Activated naive CD8-positive, alpha-beta T cell treated with anti-CD3 and anti-CD28 coated beads, Interleukin-2, amount 10 ng/mL, durations not matched to agents 7 days and 5 days (primary cell): ENCODE data around the gene ARL5B. TPM values are rescaled to one million over a fixed set of nuclear protein-coding genes. Genes with fewer than 3 reads are reported as not detected.
A peak's percentile ranks its signal among the peaks of the same experiment; 100 is the strongest.
"Not testable (repeated sequence)": the region's sequence is repeated elsewhere in the genome, so short reads cannot be mapped to it uniquely, and the experiment has no call there.

Experiments used
- ATAC-seq: fragments of 150-1000 bp; cut with Tn5 transposase; one replicate; pipeline ENCODE4 v1.10.0; 2021; ENCODE audit warnings: low read depth, moderate library complexity
- POLR2A ChIA-PET: fragments of 350-600 bp; sonication (Branson Sonifier 250); formaldehyde crosslinking; loops from one replicate; lab custom pipeline; 2021; ENCODE audit warnings: antibody characterized with exemption; lab: Charles Lee
- DNase-seq: peaks from one replicate; pipeline ENCODE4 v3.0.0; 2021
- H3K27ac Mint-ChIP-seq: one replicate; pipeline ENCODE4 v1.8.0; 2022; ENCODE audit warnings: mild to moderate bottlenecking, mixed read lengths
- H3K27me3 Mint-ChIP-seq: one replicate; pipeline ENCODE4 v1.8.0; 2022; ENCODE audit warnings: mild to moderate bottlenecking, moderate library complexity, mixed read lengths
- H3K36me3 Mint-ChIP-seq: one replicate; pipeline ENCODE4 v1.8.0; 2021; ENCODE audit warnings: mild to moderate bottlenecking, mixed read lengths
- H3K4me1 Mint-ChIP-seq: one replicate; pipeline ENCODE4 v1.8.0; 2021; ENCODE audit warnings: mixed read lengths
- H3K4me3 Mint-ChIP-seq: one replicate; pipeline ENCODE4 v1.8.0; 2022; ENCODE audit warnings: mild to moderate bottlenecking, moderate library complexity, mixed read lengths
- H3K9me3 Mint-ChIP-seq: one replicate; pipeline ENCODE4 v1.8.0; 2021; ENCODE audit warnings: mixed read lengths
- total RNA-seq, 2 experiments: library from RNA; stranded (reverse); gene quantifications; one replicate each; pipeline ENCODE4 v1.2.3, GENCODE V29; 2021

The ARL5B gene
- total RNA-seq: 10 to 100 TPM; 10.8 to 11.8 TPM

GRCh38 chr10:18659125-18659818, at the start of gene ARL5B:
TSS of gene ARL5B (plus strand) at chr10:18659431. CDS start at chr10:18659638, 207 bp downstream.
- POLR2A ChIA-PET: interaction anchor here (0.8 to 2.1 kb wide), 5 partner anchors 9 to 1842 kb away, joined by 4 to 25 read pairs (median 5); partner anchors contain the start of gene RSU1
- H3K27me3 Mint-ChIP-seq: no peaks in the 10 kb centered on the region
- peak within 1 kb of the TSS; percentile 95 for H3K27ac Mint-ChIP-seq
- no peaks in the 10 kb centered on the region for H3K9me3 Mint-ChIP-seq
- DNase-seq (peak; percentile 91), ATAC-seq (peak; percentile 96)
- H3K4me1 Mint-ChIP-seq: peaks cover 10% of the 10 kb centered on the region
- H3K36me3 Mint-ChIP-seq: peaks cover 18% of the 10 kb centered on the region
- peak within 1 kb of the TSS; percentile 99 for H3K4me3 Mint-ChIP-seq

GRCh38 chr10:18610517-18610916, 48.7 kb upstream of the ARL5B start:
- no peak overlapping the region for H3K27ac Mint-ChIP-seq

GRCh38 chr10:18611168-18611567, 48.1 kb upstream of the ARL5B start:
- no peak for ATAC-seq
- peaks cover under 1% of the 10 kb centered on the region for H3K4me1 Mint-ChIP-seq
- no peak overlapping the region for H3K27ac Mint-ChIP-seq
- POLR2A ChIA-PET: no interaction called here
- H3K36me3 Mint-ChIP-seq: peaks cover 20% of the 10 kb centered on the region
- DNase-seq: no peak
- no peaks in the 10 kb centered on the region for H3K9me3 Mint-ChIP-seq
- H3K27me3 Mint-ChIP-seq: no peaks in the 10 kb centered on the region
- no peak overlapping the region for H3K4me3 Mint-ChIP-seq

More at GRCh38 chr10:18610517-18610916, 48.7 kb upstream of the ARL5B start:
- H3K9me3 Mint-ChIP-seq: no peaks in the 10 kb centered on the region
- no peak overlapping the region for H3K4me3 Mint-ChIP-seq
- POLR2A ChIA-PET: no interaction called here
- H3K36me3 Mint-ChIP-seq: peaks cover 21% of the 10 kb centered on the region
- H3K27me3 Mint-ChIP-seq: no peaks in the 10 kb centered on the region
- ATAC-seq: no peak
- DNase-seq: no peak
- no peaks in the 10 kb centered on the region for H3K4me1 Mint-ChIP-seq

GRCh38 chr10:18615618-18616017, 43.6 kb upstream of the ARL5B start:
- Mint-ChIP-seq H3K27me3 (no peaks in the 10 kb centered on the region), H3K9me3 (no peaks in the 10 kb centered on the region), H3K36me3 (peaks cover 34% of the 10 kb centered on the region), H3K4me3 (no peak overlapping the region), H3K4me1 (peaks cover 2% of the 10 kb centered on the region), H3K27ac (no peak overlapping the region)
- no peak for ATAC-seq
- DNase-seq: no peak
- POLR2A ChIA-PET: no interaction called here

GRCh38 chr10:18616337-18616736, 42.9 kb upstream of the ARL5B start:
- POLR2A ChIA-PET: no interaction called here
- ATAC-seq: no peak
- no peaks in the 10 kb centered on the region for H3K9me3 Mint-ChIP-seq
- peaks cover 31% of the 10 kb centered on the region for H3K36me3 Mint-ChIP-seq
- H3K27ac Mint-ChIP-seq: no peak overlapping the region
- peaks cover 2% of the 10 kb centered on the region for H3K4me1 Mint-ChIP-seq
- no peaks in the 10 kb centered on the region for H3K27me3 Mint-ChIP-seq
- DNase-seq: no peak
- no peak overlapping the region for H3K4me3 Mint-ChIP-seq

- Mint-ChIP-seq H3K27ac (no peak overlapping the region), H3K36me3 (peaks cover 22% of the 10 kb centered on the region), H3K4me1 (peaks cover 2% of the 10 kb centered on the region), H3K9me3 (no peaks in the 10 kb centered on the region), H3K4me3 (no peak overlapping the region), H3K27me3 (no peaks in the 10 kb centered on the region)
- POLR2A ChIA-PET: no interaction called here
- DNase-seq (no peak), ATAC-seq (no peak)
Observed at GRCh38 chr10:18619016-18619415, 40.2 kb upstream of the ARL5B start.

- Mint-ChIP-seq H3K4me1 (peaks cover 2% of the 10 kb centered on the region), H3K27ac (no peak overlapping the region), H3K4me3 (no peak overlapping the region), H3K36me3 (peaks cover 19% of the 10 kb centered on the region), H3K27me3 (no peaks in the 10 kb centered on the region), H3K9me3 (no peaks in the 10 kb centered on the region)
- DNase-seq: no peak
- POLR2A ChIA-PET: no interaction called here
- ATAC-seq: no peak
Observed at GRCh38 chr10:18620856-18621255, 38.4 kb upstream of the ARL5B start.

- Mint-ChIP-seq H3K36me3 (peaks cover 19% of the 10 kb centered on the region), H3K4me1 (peaks cover 12% of the 10 kb centered on the region)
- H3K27ac Mint-ChIP-seq, H3K4me3 Mint-ChIP-seq, POLR2A ChIA-PET, H3K27me3 Mint-ChIP-seq, H3K9me3 Mint-ChIP-seq, ATAC-seq, DNase-seq: not testable (repeated sequence)
Observed at GRCh38 chr10:18623671-18624070, 35.6 kb upstream of the ARL5B start.

GRCh38 chr10:18625886-18626285, 33.3 kb upstream of the ARL5B start:
- Mint-ChIP-seq H3K4me1 (peaks cover 12% of the 10 kb centered on the region), H3K9me3 (no peaks in the 10 kb centered on the region), H3K27me3 (no peaks in the 10 kb centered on the region), H3K4me3 (no peak overlapping the region), H3K27ac (no peak overlapping the region), H3K36me3 (peaks cover 9% of the 10 kb centered on the region)
- POLR2A ChIA-PET: no interaction called here
- no peak for ATAC-seq
- DNase-seq: no peak

GRCh38 chr10:18627452-18628018, 31.7 kb upstream of the ARL5B start:
- not testable (repeated sequence) for H3K27me3 Mint-ChIP-seq, H3K9me3 Mint-ChIP-seq, ATAC-seq
- H3K4me3 Mint-ChIP-seq: peak overlapping the region; percentile 84
- peak overlapping the region; percentile 83 for H3K27ac Mint-ChIP-seq
- H3K4me1 Mint-ChIP-seq: peaks cover 13% of the 10 kb centered on the region
- POLR2A ChIA-PET: interaction anchor here (0.6 kb wide), 1 partner anchor 22 kb away, joined by 4 read pairs; no protein-coding TSS in a partner anchor
- H3K36me3 Mint-ChIP-seq: peaks cover 11% of the 10 kb centered on the region
- peak; percentile 71 for DNase-seq

- POLR2A ChIA-PET, ATAC-seq: not testable (repeated sequence)
Observed at GRCh38 chr10:18632500-18632899, 26.7 kb upstream of the ARL5B start.

GRCh38 chr10:18635995-18636394, 23.2 kb upstream of the ARL5B start:
- Mint-ChIP-seq H3K9me3 (peaks cover 1% of the 10 kb centered on the region), H3K27ac (no peak overlapping the region), H3K36me3 (peaks cover 11% of the 10 kb centered on the region), H3K27me3 (no peaks in the 10 kb centered on the region), H3K4me3 (no peak overlapping the region), H3K4me1 (peaks cover 1% of the 10 kb centered on the region)
- DNase-seq (no peak), ATAC-seq (no peak)
- POLR2A ChIA-PET: no interaction called here

More at GRCh38 chr10:18632500-18632899, 26.7 kb upstream of the ARL5B start:
- Mint-ChIP-seq H3K36me3 (peaks cover 16% of the 10 kb centered on the region), H3K27ac (peak overlapping the region; percentile 54)
- H3K4me3 Mint-ChIP-seq, H3K27me3 Mint-ChIP-seq, H3K4me1 Mint-ChIP-seq, H3K9me3 Mint-ChIP-seq, DNase-seq: not testable (repeated sequence)

GRCh38 chr10:18637400-18637799, 21.8 kb upstream of the ARL5B start:
- H3K4me3 Mint-ChIP-seq, ATAC-seq: not testable (repeated sequence)

GRCh38 chr10:18639719-18640118, 19.5 kb upstream of the ARL5B start:
- POLR2A ChIA-PET, H3K27me3 Mint-ChIP-seq, H3K4me3 Mint-ChIP-seq, ATAC-seq, H3K4me1 Mint-ChIP-seq, H3K9me3 Mint-ChIP-seq, H3K27ac Mint-ChIP-seq, DNase-seq, H3K36me3 Mint-ChIP-seq: not testable (repeated sequence)

More at GRCh38 chr10:18637400-18637799, 21.8 kb upstream of the ARL5B start:
- H3K27me3 Mint-ChIP-seq, DNase-seq, POLR2A ChIA-PET, H3K27ac Mint-ChIP-seq, H3K4me1 Mint-ChIP-seq, H3K9me3 Mint-ChIP-seq: not testable (repeated sequence)
- H3K36me3 Mint-ChIP-seq: peaks cover 11% of the 10 kb centered on the region
